Spleen (tissue), 7 donors: Measurements from ENCODE around the gene TNPO1.

Experiments
- POLR2AphosphoS5 ChIP-seq, 3 donors: sonication (generic); formaldehyde crosslinking; IDR thresholded peaks; one replicate each; pipeline ENCODE4 v1.5.1; 2017; ENCODE audit warnings: antibody characterized with exemption in 3 of 3
- TF ChIP-seq, protein P1 (sequence below), 11 experiments: fragments of 200-600 bp in 7 of 11; fragments of 450-650 bp in 4 of 11; sonication (generic) in 4 of 11; IDR thresholded peaks in 8 of 11; conservative IDR thresholded peaks in 3 of 11; 1 replicate in 7 of 11; 2 replicates in 4 of 11; pipeline versions ENCODE4 v1.4.0 to v1.8.0; 2016 to 2021; ENCODE audit warnings: antibody characterized with exemption in 11 of 11, inconsistent platforms in 4 of 11, mild to moderate bottlenecking in 1 of 11
- donor health status: DM: no; HTN: no; CAD: no; lungs with moderate emphysema.
- donor health status: DM: no; HTN: no; CAD: no.
- donor health status: DM: no; HTN: no; CAD: no.

DNA sequence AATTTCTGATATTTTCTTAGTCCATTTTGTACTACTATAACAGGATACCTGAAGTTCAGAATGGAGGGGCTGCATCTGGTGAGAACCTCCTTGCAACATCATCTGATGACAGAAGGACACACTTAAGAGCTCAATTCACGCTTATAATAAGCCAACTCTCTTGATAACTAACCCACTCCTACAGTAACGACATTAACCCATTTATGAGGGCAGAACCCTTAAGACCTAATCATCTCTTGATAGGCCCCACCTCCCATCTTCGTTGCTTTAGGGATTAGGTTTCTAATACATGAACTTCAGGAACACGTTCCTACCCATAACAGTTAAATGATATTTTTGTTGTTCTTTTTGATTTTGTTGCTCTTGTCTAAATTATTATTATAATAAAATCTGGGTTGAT lies 69.4 kb downstream of the TNPO1 start:
- TF ChIP-seq, protein P1, sequence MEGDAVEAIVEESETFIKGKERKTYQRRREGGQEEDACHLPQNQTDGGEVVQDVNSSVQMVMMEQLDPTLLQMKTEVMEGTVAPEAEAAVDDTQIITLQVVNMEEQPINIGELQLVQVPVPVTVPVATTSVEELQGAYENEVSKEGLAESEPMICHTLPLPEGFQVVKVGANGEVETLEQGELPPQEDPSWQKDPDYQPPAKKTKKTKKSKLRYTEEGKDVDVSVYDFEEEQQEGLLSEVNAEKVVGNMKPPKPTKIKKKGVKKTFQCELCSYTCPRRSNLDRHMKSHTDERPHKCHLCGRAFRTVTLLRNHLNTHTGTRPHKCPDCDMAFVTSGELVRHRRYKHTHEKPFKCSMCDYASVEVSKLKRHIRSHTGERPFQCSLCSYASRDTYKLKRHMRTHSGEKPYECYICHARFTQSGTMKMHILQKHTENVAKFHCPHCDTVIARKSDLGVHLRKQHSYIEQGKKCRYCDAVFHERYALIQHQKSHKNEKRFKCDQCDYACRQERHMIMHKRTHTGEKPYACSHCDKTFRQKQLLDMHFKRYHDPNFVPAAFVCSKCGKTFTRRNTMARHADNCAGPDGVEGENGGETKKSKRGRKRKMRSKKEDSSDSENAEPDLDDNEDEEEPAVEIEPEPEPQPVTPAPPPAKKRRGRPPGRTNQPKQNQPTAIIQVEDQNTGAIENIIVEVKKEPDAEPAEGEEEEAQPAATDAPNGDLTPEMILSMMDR (IDR thresholded peaks at IDR 0.05 in 8 of 11, conservative IDR thresholded peaks at IDR 0.05 in 3 of 11) = no peak
- no peak for TF ChIP-seq POLR2AphosphoS5 (IDR thresholded peaks at IDR 0.05)
